Measurements from ENCODE around the gene RIC8A. TPM values are rescaled to one million over a fixed set of nuclear protein-coding genes. Genes with fewer than 3 reads are reported as not detected.

RIC8A gene
- total RNA-seq, 4 donors from 2014 or later = 46.5 to 103 (median 67.1) TPM

- TF ChIP-seq CTCF (IDR thresholded peaks at IDR 0.05; ENCODE audit: low read depth) = no peak
These were observed 45.2 kb downstream of the RIC8A start for GRCh38 chr11:252666-253065.

GRCh38 chr11:253160-253885 lies 45.8 kb downstream of the RIC8A start:
- TF ChIP-seq CTCF (IDR thresholded peaks at IDR 0.05; ENCODE audit: low read depth) = no peak

GRCh38 chr11:253886-254270 lies 46.4 kb downstream of the RIC8A start:
- TF ChIP-seq CTCF (IDR thresholded peaks at IDR 0.05; ENCODE audit: low read depth) = no peak

GRCh38 chr11:255176-255575 lies 47.7 kb downstream of the RIC8A start:
- no peak for TF ChIP-seq CTCF (IDR thresholded peaks at IDR 0.05; ENCODE audit: low read depth)

- TF ChIP-seq CTCF (IDR thresholded peaks at IDR 0.05; ENCODE audit: low read depth) = no peak
These were observed 48.3 kb downstream of the RIC8A start for GRCh38 chr11:255816-256215.

GRCh38 chr11:256952-257737 lies 49.6 kb downstream of the RIC8A start:
- no peak for TF ChIP-seq CTCF (IDR thresholded peaks at IDR 0.05; ENCODE audit: low read depth)

- no peak for TF ChIP-seq CTCF (IDR thresholded peaks at IDR 0.05; ENCODE audit: low read depth)
These were observed 50.4 kb downstream of the RIC8A start for GRCh38 chr11:257766-258493.
